ENCODE results near the gene IL34.

DNA sequence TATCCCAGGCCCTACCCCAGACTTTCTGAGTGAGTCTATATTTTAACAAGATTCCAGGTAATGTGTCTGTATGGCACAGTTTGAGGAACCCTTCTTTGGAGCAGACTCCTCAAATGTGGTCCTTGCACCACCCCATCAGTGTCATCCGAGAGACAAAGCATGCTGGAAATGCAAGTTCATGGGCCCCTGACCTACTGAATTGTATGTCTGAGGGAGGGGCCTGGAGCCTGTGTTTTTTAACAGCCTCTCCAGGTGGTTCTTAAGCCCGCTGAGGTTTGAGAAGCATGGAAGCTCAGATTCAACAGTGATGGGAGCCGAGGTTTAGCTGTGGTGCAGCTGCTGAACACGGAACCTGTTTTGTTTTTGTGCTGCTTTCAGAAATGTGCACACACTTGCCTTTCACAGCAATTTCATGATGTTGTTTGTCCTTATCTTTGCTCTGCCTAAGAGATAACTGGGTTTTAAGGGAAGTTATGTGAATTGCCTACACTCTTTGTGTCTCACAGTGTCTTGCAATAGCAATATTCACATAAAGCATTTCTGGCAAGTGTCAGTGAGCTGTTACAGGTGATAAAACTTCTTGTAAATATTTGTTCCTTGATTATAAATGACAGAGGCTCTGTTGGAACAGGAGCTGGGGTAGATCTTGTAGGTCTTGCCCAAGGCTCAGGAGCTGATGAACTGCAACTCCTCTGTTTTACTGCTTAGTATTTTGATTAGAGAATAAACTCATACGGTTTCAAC, 32.0 kb upstream of the IL34 start:
- TF ChIP-seq POLR2AphosphoS5 (IDR thresholded peaks at IDR 0.05; ENCODE audit: low read depth, low read length) (no peak), POLR2A (IDR thresholded peaks at IDR 0.05; ENCODE audit: low read depth, low read length) (no peak), TAF1 (IDR thresholded peaks at IDR 0.05; ENCODE audit: low read depth, low read length) (no peak), PAX5 (IDR thresholded peaks at IDR 0.05; ENCODE audit: insufficient read depth, low read length, severe bottlenecking) (no peak)

Measured in GM12891 (cell line).